ENCODE data around the gene EPS8L2.

DNA sequence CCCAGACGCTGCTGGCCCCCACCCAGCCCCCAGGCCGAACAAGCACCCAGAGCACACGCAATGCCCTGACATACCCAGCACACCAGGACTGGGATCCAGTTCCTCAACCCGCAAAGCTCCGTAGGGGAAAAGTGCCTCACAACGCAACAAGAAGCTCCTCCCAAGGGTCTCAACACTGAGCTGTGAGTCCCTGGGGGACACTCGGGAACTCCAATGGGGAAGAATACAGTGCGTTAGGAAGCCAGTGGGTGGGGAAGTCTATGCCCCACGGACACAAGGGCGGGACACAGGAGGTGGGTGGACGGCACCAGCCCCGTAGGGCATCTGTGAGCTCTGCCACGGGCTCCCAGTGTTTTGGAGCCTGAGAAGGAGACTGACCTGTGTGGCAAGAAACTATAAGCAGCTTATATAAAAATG, 12.6 kb upstream of the EPS8L2 start:
- TF ChIP-seq, protein P1, sequence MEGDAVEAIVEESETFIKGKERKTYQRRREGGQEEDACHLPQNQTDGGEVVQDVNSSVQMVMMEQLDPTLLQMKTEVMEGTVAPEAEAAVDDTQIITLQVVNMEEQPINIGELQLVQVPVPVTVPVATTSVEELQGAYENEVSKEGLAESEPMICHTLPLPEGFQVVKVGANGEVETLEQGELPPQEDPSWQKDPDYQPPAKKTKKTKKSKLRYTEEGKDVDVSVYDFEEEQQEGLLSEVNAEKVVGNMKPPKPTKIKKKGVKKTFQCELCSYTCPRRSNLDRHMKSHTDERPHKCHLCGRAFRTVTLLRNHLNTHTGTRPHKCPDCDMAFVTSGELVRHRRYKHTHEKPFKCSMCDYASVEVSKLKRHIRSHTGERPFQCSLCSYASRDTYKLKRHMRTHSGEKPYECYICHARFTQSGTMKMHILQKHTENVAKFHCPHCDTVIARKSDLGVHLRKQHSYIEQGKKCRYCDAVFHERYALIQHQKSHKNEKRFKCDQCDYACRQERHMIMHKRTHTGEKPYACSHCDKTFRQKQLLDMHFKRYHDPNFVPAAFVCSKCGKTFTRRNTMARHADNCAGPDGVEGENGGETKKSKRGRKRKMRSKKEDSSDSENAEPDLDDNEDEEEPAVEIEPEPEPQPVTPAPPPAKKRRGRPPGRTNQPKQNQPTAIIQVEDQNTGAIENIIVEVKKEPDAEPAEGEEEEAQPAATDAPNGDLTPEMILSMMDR (conservative IDR thresholded peaks at IDR 0.05; ENCODE audit: low read depth, low read length): no peak
- TF ChIP-seq EZH2 (IDR thresholded peaks at IDR 0.05; ENCODE audit: borderline replicate concordance, low read depth, low read length, poor library complexity, severe bottlenecking): no peak

All from A673 (cell line).